Breast epithelium (tissue), 4 donors: ENCODE measurements around the gene HASPIN. TPM values are rescaled to one million over a fixed set of nuclear protein-coding genes. Genes with fewer than 3 reads are reported as not detected.

ENCODE experiments used
- DNase-seq, 2 donors: peaks; one replicate each; pipeline ENCODE4 v3.0.0-alpha.2; 2019; ENCODE audit warnings: low spot score in 2 of 2
- H3K27ac ChIP-seq, 2 donors: fragments of 200-600 bp; sonication (generic) in 1 of 2; one replicate each; pipeline ENCODE4 v1.5.1; 2016 to 2019; ENCODE audit warnings: mild to moderate bottlenecking in 1 of 2
- H3K27me3 ChIP-seq, 2 donors: fragments of 200-600 bp; sonication (generic) in 1 of 2; one replicate each; pipeline versions ENCODE4 v1.5.1 to v1.6.0; 2017 to 2019; ENCODE audit warnings: control low read depth in 1 of 2, mild to moderate bottlenecking in 1 of 2
- H3K36me3 ChIP-seq: fragments of 200-600 bp; one replicate; pipeline ENCODE4 v1.5.1; 2019
- H3K4me1 ChIP-seq, 2 donors: fragments of 200-600 bp; sonication (generic); one replicate each; pipeline ENCODE4 v1.5.1; 2016 to 2019; ENCODE audit warnings: control low read depth in 1 of 2
- H3K4me3 ChIP-seq, 3 donors: fragments of 200-600 bp; sonication (generic); 1 replicate in 2 of 3; 2 replicates in 1 of 3; pipeline ENCODE4 v1.5.1; 2016 to 2019; ENCODE audit warnings: mild to moderate bottlenecking in 3 of 3, moderate library complexity in 2 of 3
- H3K9me3 ChIP-seq, 2 donors: fragments of 200-600 bp; sonication (generic) in 1 of 2; one replicate each; pipeline ENCODE4 v1.5.1; 2016 to 2019; ENCODE audit warnings: control low read depth in 1 of 2
- CTCF ChIP-seq, 3 donors: fragments of 450-650 bp; IDR thresholded peaks; one replicate each; pipeline ENCODE4 v1.5.1; 2016 to 2017; ENCODE audit warnings: antibody characterized with exemption in 3 of 3, mild to moderate bottlenecking in 3 of 3, moderate library complexity in 3 of 3
- POLR2A ChIP-seq: fragments of 450-650 bp; IDR thresholded peaks from one replicate; pipeline ENCODE4 v1.6.1; 2016; ENCODE audit warnings: antibody characterized with exemption, mild to moderate bottlenecking, moderate library complexity
- POLR2AphosphoS5 ChIP-seq, 3 donors: sonication (generic); formaldehyde crosslinking; IDR thresholded peaks; one replicate each; pipeline ENCODE4 v1.6.1; 2017; ENCODE audit warnings: antibody characterized with exemption in 3 of 3
- intact Hi-C: fragments of 100-400 bp; cut with DNase I; formaldehyde crosslinking; loops from one replicate; pipeline ENCODE4 v1.15.1; 2023; ENCODE audit warnings: low total_unique reads
- total RNA-seq, 3 donors: library from RNA; depleted of rRNA; stranded (reverse); fragments of >200 nt; gene quantifications; one replicate each; pipeline ENCODE4 v1.1.0, GENCODE V29; 2016

The HASPIN gene
- total RNA-seq, 3 donors from 2014 or later, result 0.29 to 0.48 (median 0.33) TPM

- no peaks in the 10 kb centered on the region for H3K27me3 ChIP-seq
- DNase-seq, result no peak
- no peaks in the 10 kb centered on the region for H3K9me3 ChIP-seq
- peaks cover 4% of the 10 kb centered on the region for H3K36me3 ChIP-seq
- no peak overlapping the region for H3K27ac ChIP-seq
- no peaks in the 10 kb centered on the region for H3K4me1 ChIP-seq
- intact Hi-C loops, result no loop called here
- no peak for TF ChIP-seq POLR2A
- no peak for TF ChIP-seq POLR2AphosphoS5 (IDR thresholded peaks at IDR 0.05)
- TF ChIP-seq CTCF (IDR thresholded peaks at IDR 0.05), result no peak
- H3K4me3 ChIP-seq, result no peak overlapping the region
Measured at GRCh38 chr17:3715296-3715695, 8.4 kb upstream of the HASPIN start.

GRCh38 chr17:3718201-3718600 is 5.5 kb upstream of the HASPIN start:
- Histone ChIP-seq H3K4me1 (no peaks in the 10 kb centered on the region), H3K9me3 (no peaks in the 10 kb centered on the region), H3K27me3 (no peaks in the 10 kb centered on the region), H3K4me3 (no peak overlapping the region), H3K36me3 (peaks cover 4% of the 10 kb centered on the region), H3K27ac (no peak overlapping the region)
- intact Hi-C loops, result no loop called here
- DNase-seq, result no peak
- TF ChIP-seq CTCF (IDR thresholded peaks at IDR 0.05), result no peak
- no peak for TF ChIP-seq POLR2AphosphoS5 (IDR thresholded peaks at IDR 0.05)
- TF ChIP-seq POLR2A, result no peak

- Histone ChIP-seq H3K4me1 (peaks cover 0 to 2% of the 10 kb centered on the region in 2 donors), H3K27ac (no peak overlapping the region), H3K36me3 (peaks cover 4% of the 10 kb centered on the region), H3K9me3 (no peaks in the 10 kb centered on the region), H3K27me3 (no peaks in the 10 kb centered on the region), H3K4me3 (no peak overlapping the region)
- no peak for DNase-seq
- no peak for TF ChIP-seq POLR2AphosphoS5 (IDR thresholded peaks at IDR 0.05)
- no peak for TF ChIP-seq POLR2A
- TF ChIP-seq CTCF (IDR thresholded peaks at IDR 0.05), result no peak
- intact Hi-C loops, result no loop called here
Measured at GRCh38 chr17:3719265-3719664, 4.4 kb upstream of the HASPIN start.

- intact Hi-C loops, result no loop called here
- Histone ChIP-seq H3K9me3 (no peaks in the 10 kb centered on the region), H3K4me3 (peak overlapping the region; percentile 77 to 89 (median 78)), H3K36me3 (no peaks in the 10 kb centered on the region), H3K4me1 (peaks cover 0 to 7% of the 10 kb centered on the region in 2 donors), H3K27me3 (no peaks in the 10 kb centered on the region), H3K27ac (peak overlapping the region; percentile 85 to 88)
- DNase-seq, result no peak
- no peak for TF ChIP-seq POLR2A
- no peak for TF ChIP-seq CTCF (IDR thresholded peaks at IDR 0.05)
- TF ChIP-seq POLR2AphosphoS5 (IDR thresholded peaks at IDR 0.05), result no peak
Measured at GRCh38 chr17:3722716-3723115, 987 bp upstream of the HASPIN start.

GRCh38 chr17:3723188-3723555 is 531 bp upstream of the HASPIN start:
- peak overlapping the region; percentile 77 to 89 (median 78) for H3K4me3 ChIP-seq
- H3K4me1 ChIP-seq, result peaks cover 0 to 7% of the 10 kb centered on the region in 2 donors
- H3K36me3 ChIP-seq, result no peaks in the 10 kb centered on the region
- TF ChIP-seq POLR2A (no peak), CTCF (IDR thresholded peaks at IDR 0.05) (no peak), POLR2AphosphoS5 (IDR thresholded peaks at IDR 0.05) (no peak)
- intact Hi-C loops, result no loop called here
- H3K27ac ChIP-seq, result peak overlapping the region; percentile 85 to 88
- H3K9me3 ChIP-seq, result no peaks in the 10 kb centered on the region
- H3K27me3 ChIP-seq, result no peaks in the 10 kb centered on the region
- DNase-seq, result no peak
